ENCODE results near the gene ERFE. TPM values are rescaled to one million over a fixed set of nuclear protein-coding genes. Genes with fewer than 3 reads are reported as not detected.

Gene ERFE
- total and polyA plus RNA-seq, 2 of the 13 experiments (the other 11 are each of a cell fraction or from before 2014, with no cell fraction given): 0.09 TPM; not detected in 1

DNA sequence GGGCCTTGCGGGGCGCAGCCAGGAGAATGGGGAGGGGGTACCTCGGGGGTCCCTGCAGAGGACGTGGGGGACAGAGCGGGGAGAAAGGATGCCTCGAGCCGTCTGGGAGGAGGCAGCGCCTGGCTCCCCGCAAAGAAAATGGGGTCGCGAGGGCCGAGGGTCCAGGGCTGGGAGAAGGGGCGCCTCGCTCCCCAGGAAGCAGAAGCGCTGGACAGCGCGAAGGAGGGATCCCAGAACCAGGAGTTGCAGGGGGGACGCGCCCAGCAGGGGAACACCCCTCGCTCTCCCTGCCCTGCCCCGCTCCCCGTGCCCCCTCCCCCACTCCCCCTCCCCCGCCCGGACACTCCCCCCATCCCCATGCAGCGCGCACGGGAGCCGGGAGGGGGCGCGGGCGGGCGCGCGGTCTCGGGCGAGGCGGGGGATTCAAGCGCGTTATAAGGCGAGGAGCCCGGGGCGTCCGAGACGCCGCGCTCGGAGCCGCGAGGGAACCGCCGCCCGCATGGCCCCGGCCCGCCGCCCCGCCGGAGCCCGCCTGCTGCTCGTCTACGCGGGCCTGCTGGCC, at the start of gene ERFE (continued):
- TF ChIP-seq SAP130 (CRISPR knock-in tag; IDR thresholded peaks at IDR 0.05; ENCODE audit: low read depth) (peak; percentile 37; the same call in 1 of the 2 replicates), HOXA7 (CRISPR knock-in tag; IDR thresholded peaks at IDR 0.05) (no peak), PCBP1 (IDR thresholded peaks at IDR 0.05; ENCODE audit: borderline replicate concordance, low read depth, low read length) (peak; percentile 37; the same call in 1 of the 2 replicates), ZNF713 (CRISPR knock-in tag; IDR thresholded peaks at IDR 0.05) (no peak), ONECUT2 (CRISPR knock-in tag; IDR thresholded peaks at IDR 0.05) (no peak), ZNF776 (CRISPR knock-in tag; IDR thresholded peaks at IDR 0.05) (no peak), HMGXB3 (CRISPR knock-in tag; IDR thresholded peaks at IDR 0.05; ENCODE audit: borderline replicate concordance) (no peak), SP4 (CRISPR knock-in tag; IDR thresholded peaks at IDR 0.05) (no peak), PRPF4 (IDR thresholded peaks at IDR 0.05; ENCODE audit: low read depth, low read length, poor library complexity, severe bottlenecking) (no peak), ZNF3 (CRISPR knock-in tag; IDR thresholded peaks at IDR 0.05) (no peak), ATF7-NPFF (CRISPR knock-in tag; IDR thresholded peaks at IDR 0.05; ENCODE audit: low read depth) (no peak), MTERF4 (CRISPR knock-in tag; IDR thresholded peaks at IDR 0.05) (no peak), KDM2A (CRISPR knock-in tag; IDR thresholded peaks at IDR 0.05; ENCODE audit: borderline replicate concordance, low read depth) (peak; percentile 78), MXD4 (CRISPR knock-in tag; IDR thresholded peaks at IDR 0.05) (no peak), CTCF (CRISPR knock-in tag; IDR thresholded peaks at IDR 0.05) (peak; percentile 58), GLI4 (CRISPR knock-in tag; IDR thresholded peaks at IDR 0.05; ENCODE audit: borderline replicate concordance) (no peak), ZBTB44 (CRISPR knock-in tag; IDR thresholded peaks at IDR 0.05) (no peak)
- TF ChIP-seq, protein P1, sequence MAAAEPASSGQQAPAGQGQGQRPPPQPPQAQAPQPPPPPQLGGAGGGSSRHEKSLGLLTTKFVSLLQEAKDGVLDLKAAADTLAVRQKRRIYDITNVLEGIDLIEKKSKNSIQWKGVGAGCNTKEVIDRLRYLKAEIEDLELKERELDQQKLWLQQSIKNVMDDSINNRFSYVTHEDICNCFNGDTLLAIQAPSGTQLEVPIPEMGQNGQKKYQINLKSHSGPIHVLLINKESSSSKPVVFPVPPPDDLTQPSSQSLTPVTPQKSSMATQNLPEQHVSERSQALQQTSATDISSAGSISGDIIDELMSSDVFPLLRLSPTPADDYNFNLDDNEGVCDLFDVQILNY (CRISPR knock-in tag; conservative IDR thresholded peaks at IDR 0.05): peak; percentile 83

Measured in HepG2 (cell line).